HG03139 (cell line): ENCODE data around the gene KIAA1549.
"Not testable (repeated sequence)": the region's sequence is repeated elsewhere in the genome, so short reads cannot be mapped to it uniquely, and the experiment has no call there.

Experiments
- ATAC-seq: cut with Tn5 transposase; IDR thresholded peaks from one replicate; pipeline ENCODE4 v1.9.1; 2021; ENCODE audit not compliant: unreplicated experiment

The KIAA1549 gene

GRCh38 chr7:138821912-138822311, 159.3 kb downstream of the KIAA1549 start:
- ATAC-seq: no peak

GRCh38 chr7:138819625-138820024, 161.6 kb downstream of the KIAA1549 start:
- ATAC-seq: no peak

- no peak for ATAC-seq
Measured at GRCh38 chr7:138816650-138817049, 164.5 kb downstream of the KIAA1549 start.

GRCh38 chr7:138814816-138815332, 166.3 kb downstream of the KIAA1549 start:
- ATAC-seq: no peak

GRCh38 chr7:138813945-138814344, 167.2 kb downstream of the KIAA1549 start:
- ATAC-seq: no peak

- not testable (repeated sequence) for ATAC-seq
Measured at GRCh38 chr7:138811327-138811726, 169.9 kb downstream of the KIAA1549 start.

- no peak for ATAC-seq
Measured at GRCh38 chr7:138809346-138809745, 171.8 kb downstream of the KIAA1549 start.

GRCh38 chr7:138804618-138805017, 176.6 kb downstream of the KIAA1549 start:
- no peak for ATAC-seq

GRCh38 chr7:138802706-138803105, 178.5 kb downstream of the KIAA1549 start:
- no peak for ATAC-seq

- ATAC-seq: no peak
Measured at GRCh38 chr7:138801256-138801655, 179.9 kb downstream of the KIAA1549 start.

GRCh38 chr7:138799336-138800000, 181.7 kb downstream of the KIAA1549 start:
- no peak for ATAC-seq

- no peak for ATAC-seq
Measured at GRCh38 chr7:138798836-138799235, 182.4 kb downstream of the KIAA1549 start.

GRCh38 chr7:138797715-138798320, 183.4 kb downstream of the KIAA1549 start, which contains the start of the genes ATP6V0A4 and TMEM213:
Gene ATP6V0A4 (minus strand): TSS chr7:138798196. CDS start chr7:138771247, 26,949 bp downstream.
Gene TMEM213 (plus strand): TSS chr7:138797994. CDS start chr7:138798105, 111 bp downstream.
- ATAC-seq: no peak

- ATAC-seq: not testable (repeated sequence)
Measured at GRCh38 chr7:138797046-138797445, 184.1 kb downstream of the KIAA1549 start.

- no peak for ATAC-seq
Measured at GRCh38 chr7:138796038-138796615, 185.1 kb downstream of the KIAA1549 start.

GRCh38 chr7:138785587-138786437, 195.4 kb downstream of the KIAA1549 start:
- no peak for ATAC-seq

- no peak for ATAC-seq
Measured at GRCh38 chr7:138784692-138785091, 196.5 kb downstream of the KIAA1549 start.
